Measurements from ENCODE around the gene TDRD6. TPM values are rescaled to one million over a fixed set of nuclear protein-coding genes. Genes with fewer than 3 reads are reported as not detected.

The TDRD6 gene
- total RNA-seq, 1 experiment from 2014 or later: 0.57 TPM

GRCh38 chr6:46699970-46700369 is 12.3 kb downstream of the TDRD6 start:
- RAD21 ChIA-PET (ENCODE audit: low non-redundant PET in 1 of 2, low total read pairs in 2 of 2, uncharacterized antibody in 2 of 2, unreplicated experiment in 2 of 2): no interaction called here
- H3K9ac ChIP-seq (ENCODE audit: low read length): no peak overlapping the region
- H3K36me3 ChIP-seq (ENCODE audit: control insufficient read depth in 1 of 2, insufficient read depth in 2 of 2, low read length in 2 of 2): no peaks in the 10 kb centered on the region
- no peaks in the 10 kb centered on the region for H3K9me3 ChIP-seq (ENCODE audit: control insufficient read depth in 1 of 2, insufficient read depth in 1 of 2, low read depth in 1 of 2, low read length in 2 of 2)
- H3K9me2 ChIP-seq (ENCODE audit: insufficient read depth): no peaks in the 10 kb centered on the region
- intact Hi-C loops (cut with micrococcal nuclease): loop anchor here (5.0 kb wide), 1 partner anchor 147 kb away; no protein-coding TSS in a partner anchor
- no peak overlapping the region for H3K27ac ChIP-seq (ENCODE audit: low read depth, low read length)
- no peak for TF ChIP-seq SIN3A (IDR thresholded peaks at IDR 0.05; ENCODE audit: low read depth)
- TF ChIP-seq EZH2phosphoT487 (IDR thresholded peaks at IDR 0.05; ENCODE audit: borderline replicate concordance): no peak
- no peak for TF ChIP-seq ATF3 (IDR thresholded peaks at IDR 0.05)
- no peak for TF ChIP-seq SRF (IDR thresholded peaks at IDR 0.05; ENCODE audit: low read depth)
- TF ChIP-seq SP1 (IDR thresholded peaks at IDR 0.05; ENCODE audit: low read depth): no peak
- TF ChIP-seq POLR2AphosphoS5 (IDR thresholded peaks at IDR 0.05; ENCODE audit: low read depth, low read length): no peak
- no peak for TF ChIP-seq ELF1 (IDR thresholded peaks at IDR 0.05; ENCODE audit: borderline replicate concordance, low read depth)
- TF ChIP-seq ZNF274 (IDR thresholded peaks at IDR 0.05; ENCODE audit: low read depth, low read length): no peak
- TF ChIP-seq EGR1 (IDR thresholded peaks at IDR 0.05; ENCODE audit: low read depth): no peak
- TF ChIP-seq FOSL1 (IDR thresholded peaks at IDR 0.05; ENCODE audit: low read depth): no peak
- no peak for TF ChIP-seq CBX3 (IDR thresholded peaks at IDR 0.05; ENCODE audit: low read depth)
- no peak for TF ChIP-seq CTCF (IDR thresholded peaks at IDR 0.05 in 2 of 3, conservative IDR thresholded peaks at IDR 0.05 in 1 of 3; ENCODE audit: borderline replicate concordance in 1 of 3, insufficient read depth in 1 of 3, low read depth in 2 of 3, low read length in 2 of 3)
- no peak for TF ChIP-seq CEBPB (IDR thresholded peaks at IDR 0.05; ENCODE audit: low read depth)
- no peak for TF ChIP-seq TCF7L2 (IDR thresholded peaks at IDR 0.05; ENCODE audit: borderline replicate concordance, extremely low read depth, insufficient read depth, insufficient read length)
- TF ChIP-seq, protein P1, sequence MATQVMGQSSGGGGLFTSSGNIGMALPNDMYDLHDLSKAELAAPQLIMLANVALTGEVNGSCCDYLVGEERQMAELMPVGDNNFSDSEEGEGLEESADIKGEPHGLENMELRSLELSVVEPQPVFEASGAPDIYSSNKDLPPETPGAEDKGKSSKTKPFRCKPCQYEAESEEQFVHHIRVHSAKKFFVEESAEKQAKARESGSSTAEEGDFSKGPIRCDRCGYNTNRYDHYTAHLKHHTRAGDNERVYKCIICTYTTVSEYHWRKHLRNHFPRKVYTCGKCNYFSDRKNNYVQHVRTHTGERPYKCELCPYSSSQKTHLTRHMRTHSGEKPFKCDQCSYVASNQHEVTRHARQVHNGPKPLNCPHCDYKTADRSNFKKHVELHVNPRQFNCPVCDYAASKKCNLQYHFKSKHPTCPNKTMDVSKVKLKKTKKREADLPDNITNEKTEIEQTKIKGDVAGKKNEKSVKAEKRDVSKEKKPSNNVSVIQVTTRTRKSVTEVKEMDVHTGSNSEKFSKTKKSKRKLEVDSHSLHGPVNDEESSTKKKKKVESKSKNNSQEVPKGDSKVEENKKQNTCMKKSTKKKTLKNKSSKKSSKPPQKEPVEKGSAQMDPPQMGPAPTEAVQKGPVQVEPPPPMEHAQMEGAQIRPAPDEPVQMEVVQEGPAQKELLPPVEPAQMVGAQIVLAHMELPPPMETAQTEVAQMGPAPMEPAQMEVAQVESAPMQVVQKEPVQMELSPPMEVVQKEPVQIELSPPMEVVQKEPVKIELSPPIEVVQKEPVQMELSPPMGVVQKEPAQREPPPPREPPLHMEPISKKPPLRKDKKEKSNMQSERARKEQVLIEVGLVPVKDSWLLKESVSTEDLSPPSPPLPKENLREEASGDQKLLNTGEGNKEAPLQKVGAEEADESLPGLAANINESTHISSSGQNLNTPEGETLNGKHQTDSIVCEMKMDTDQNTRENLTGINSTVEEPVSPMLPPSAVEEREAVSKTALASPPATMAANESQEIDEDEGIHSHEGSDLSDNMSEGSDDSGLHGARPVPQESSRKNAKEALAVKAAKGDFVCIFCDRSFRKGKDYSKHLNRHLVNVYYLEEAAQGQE (IDR thresholded peaks at IDR 0.05; ENCODE audit: low read depth): no peak
- no peak for TF ChIP-seq RAD21 (IDR thresholded peaks at IDR 0.05; ENCODE audit: low read depth)
- TF ChIP-seq EZH2 (IDR thresholded peaks at IDR 0.05): no peak
- TF ChIP-seq, protein P2, sequence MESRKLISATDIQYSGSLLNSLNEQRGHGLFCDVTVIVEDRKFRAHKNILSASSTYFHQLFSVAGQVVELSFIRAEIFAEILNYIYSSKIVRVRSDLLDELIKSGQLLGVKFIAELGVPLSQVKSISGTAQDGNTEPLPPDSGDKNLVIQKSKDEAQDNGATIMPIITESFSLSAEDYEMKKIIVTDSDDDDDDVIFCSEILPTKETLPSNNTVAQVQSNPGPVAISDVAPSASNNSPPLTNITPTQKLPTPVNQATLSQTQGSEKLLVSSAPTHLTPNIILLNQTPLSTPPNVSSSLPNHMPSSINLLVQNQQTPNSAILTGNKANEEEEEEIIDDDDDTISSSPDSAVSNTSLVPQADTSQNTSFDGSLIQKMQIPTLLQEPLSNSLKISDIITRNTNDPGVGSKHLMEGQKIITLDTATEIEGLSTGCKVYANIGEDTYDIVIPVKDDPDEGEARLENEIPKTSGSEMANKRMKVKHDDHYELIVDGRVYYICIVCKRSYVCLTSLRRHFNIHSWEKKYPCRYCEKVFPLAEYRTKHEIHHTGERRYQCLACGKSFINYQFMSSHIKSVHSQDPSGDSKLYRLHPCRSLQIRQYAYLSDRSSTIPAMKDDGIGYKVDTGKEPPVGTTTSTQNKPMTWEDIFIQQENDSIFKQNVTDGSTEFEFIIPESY (IDR thresholded peaks at IDR 0.05; ENCODE audit: extremely low read depth, insufficient replicate concordance, low read length): no peak
- ATAC-seq: no peak
- 0 out of 4 replicates have a peak, but pooled peaks cover 0 to 4% of the 10 kb centered on the region in 2 experiments for H3K4me1 ChIP-seq (ENCODE audit: control insufficient read depth in 1 of 2, insufficient read depth in 2 of 2, low read length in 2 of 2)
- POLR2A ChIA-PET: no interaction called here
- no TSS peak for BruUV-seq (replicated peaks)
- H3K4me2 ChIP-seq (ENCODE audit: low read length): no peak overlapping the region
- CTCF ChIA-PET: no interaction called here
- no peak for DNase-seq (ENCODE audit: low read depth, low spot score)
- H3K27me3 ChIP-seq (ENCODE audit: insufficient read depth, low read length): no peaks in the 10 kb centered on the region
- no peak overlapping the region for H3K4me3 ChIP-seq (replicated peaks in 1 of 2; ENCODE audit: low read depth in 1 of 2, low read length in 2 of 2)
- H3K79me2 ChIP-seq (ENCODE audit: insufficient read depth, low read length): no peaks in the 10 kb centered on the region
- H2AFZ ChIP-seq (ENCODE audit: low read depth, low read length, poor library complexity, severe bottlenecking): no peak overlapping the region
- H4K20me1 ChIP-seq (ENCODE audit: insufficient read depth): no peaks in the 10 kb centered on the region
